ENCODE results near the gene CNOT10.

Gene CNOT10

DNA sequence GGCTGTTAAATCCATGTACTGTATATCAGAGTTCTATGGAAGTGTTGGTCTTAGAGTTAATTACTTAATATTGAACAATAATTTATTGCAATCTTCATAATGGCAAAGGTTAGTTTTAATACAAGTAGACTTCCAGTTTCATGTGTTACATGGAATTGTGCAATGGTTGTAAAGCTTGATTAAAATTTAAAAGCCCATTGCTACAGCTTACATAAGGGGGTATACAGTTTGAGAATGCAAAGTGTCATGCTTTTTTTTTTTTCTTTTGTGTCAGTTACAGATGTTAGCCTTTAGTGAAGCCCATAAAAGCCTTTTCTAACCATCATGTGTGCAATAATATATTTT, 22.0 kb downstream of the CNOT10 start:
- H3K4me3 ChIP-seq (replicated peaks in 1 of 2; ENCODE audit: low read depth in 2 of 2, low read length in 2 of 2), result no peak overlapping the region
- TF ChIP-seq, protein P1, sequence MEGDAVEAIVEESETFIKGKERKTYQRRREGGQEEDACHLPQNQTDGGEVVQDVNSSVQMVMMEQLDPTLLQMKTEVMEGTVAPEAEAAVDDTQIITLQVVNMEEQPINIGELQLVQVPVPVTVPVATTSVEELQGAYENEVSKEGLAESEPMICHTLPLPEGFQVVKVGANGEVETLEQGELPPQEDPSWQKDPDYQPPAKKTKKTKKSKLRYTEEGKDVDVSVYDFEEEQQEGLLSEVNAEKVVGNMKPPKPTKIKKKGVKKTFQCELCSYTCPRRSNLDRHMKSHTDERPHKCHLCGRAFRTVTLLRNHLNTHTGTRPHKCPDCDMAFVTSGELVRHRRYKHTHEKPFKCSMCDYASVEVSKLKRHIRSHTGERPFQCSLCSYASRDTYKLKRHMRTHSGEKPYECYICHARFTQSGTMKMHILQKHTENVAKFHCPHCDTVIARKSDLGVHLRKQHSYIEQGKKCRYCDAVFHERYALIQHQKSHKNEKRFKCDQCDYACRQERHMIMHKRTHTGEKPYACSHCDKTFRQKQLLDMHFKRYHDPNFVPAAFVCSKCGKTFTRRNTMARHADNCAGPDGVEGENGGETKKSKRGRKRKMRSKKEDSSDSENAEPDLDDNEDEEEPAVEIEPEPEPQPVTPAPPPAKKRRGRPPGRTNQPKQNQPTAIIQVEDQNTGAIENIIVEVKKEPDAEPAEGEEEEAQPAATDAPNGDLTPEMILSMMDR (IDR thresholded peaks at IDR 0.05; ENCODE audit: low read depth, low read length), result no peak

GRCh38 chr3:32708672-32709283, 23.8 kb downstream of the CNOT10 start:
- no peak for DNase-seq (ENCODE audit: low read depth in 2 of 2)
- TF ChIP-seq, protein P1 (IDR thresholded peaks at IDR 0.05; ENCODE audit: low read depth, low read length), result no peak
- H3K4me3 ChIP-seq (replicated peaks in 1 of 2; ENCODE audit: low read depth in 2 of 2, low read length in 2 of 2), result no peak overlapping the region

More for the DNA sequence above, 22.0 kb downstream of the CNOT10 start:
- DNase-seq (ENCODE audit: low read depth in 2 of 2), result no peak

DNA sequence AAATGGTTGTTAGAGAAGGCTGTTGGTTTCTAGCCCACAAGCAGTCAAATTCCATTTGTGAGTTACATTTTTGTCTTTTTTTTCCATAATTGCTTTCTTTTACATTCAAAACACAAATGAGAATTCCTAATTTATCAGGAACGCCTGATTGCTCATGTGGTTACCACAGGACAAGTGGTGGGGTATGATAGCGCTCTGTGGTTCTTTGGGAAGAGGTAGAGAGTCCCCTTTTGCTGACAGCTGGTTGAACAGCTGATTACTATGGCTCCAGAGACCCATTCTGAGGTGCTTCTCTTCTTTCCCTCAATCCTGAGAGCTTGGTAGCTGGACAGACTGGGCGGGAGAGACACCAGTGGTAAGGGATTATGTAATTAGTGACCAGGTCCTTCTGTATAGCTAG, 24.4 kb downstream of the CNOT10 start:
- no peak for DNase-seq (ENCODE audit: low read depth in 2 of 2)
- H3K4me3 ChIP-seq (replicated peaks in 1 of 2; ENCODE audit: low read depth in 2 of 2, low read length in 2 of 2), result no peak overlapping the region
- TF ChIP-seq, protein P1 (IDR thresholded peaks at IDR 0.05; ENCODE audit: low read depth, low read length), result no peak

DNA sequence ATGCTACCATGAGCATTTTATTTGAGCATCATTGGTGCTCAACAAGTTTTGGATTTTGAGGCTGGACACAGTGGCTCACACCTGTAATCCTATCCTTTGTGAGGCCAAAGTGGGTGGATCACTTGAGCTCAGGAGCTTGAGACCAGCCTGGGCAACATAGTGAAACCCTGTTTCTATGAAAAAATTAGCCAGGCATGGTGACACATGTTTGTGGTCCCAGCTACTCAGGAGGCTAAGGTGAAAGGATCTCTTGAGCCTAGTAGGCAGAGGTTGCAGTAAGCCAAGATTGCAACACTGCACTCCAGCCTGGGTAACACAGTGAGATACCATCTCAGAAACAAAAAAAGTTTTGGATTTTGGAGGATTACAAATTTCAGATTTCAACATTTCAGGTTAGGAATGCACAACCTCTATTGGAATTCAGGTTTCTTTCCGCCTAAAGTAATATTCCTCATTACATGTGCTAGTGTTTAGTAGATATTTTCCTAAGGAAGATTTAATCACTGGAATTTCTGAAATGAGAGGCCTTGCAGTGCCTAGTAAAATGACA, 27.6 kb downstream of the CNOT10 start:
- no peak overlapping the region for H3K4me3 ChIP-seq (replicated peaks in 1 of 2; ENCODE audit: low read depth in 2 of 2, low read length in 2 of 2)
- TF ChIP-seq, protein P1 (IDR thresholded peaks at IDR 0.05; ENCODE audit: low read depth, low read length), result no peak
- DNase-seq (ENCODE audit: low read depth in 2 of 2), result no peak

GRCh38 chr3:32713181-32713580, 28.2 kb downstream of the CNOT10 start:
- TF ChIP-seq, protein P1 (IDR thresholded peaks at IDR 0.05; ENCODE audit: low read depth, low read length), result no peak
- DNase-seq (ENCODE audit: low read depth in 2 of 2), result no peak

DNA sequence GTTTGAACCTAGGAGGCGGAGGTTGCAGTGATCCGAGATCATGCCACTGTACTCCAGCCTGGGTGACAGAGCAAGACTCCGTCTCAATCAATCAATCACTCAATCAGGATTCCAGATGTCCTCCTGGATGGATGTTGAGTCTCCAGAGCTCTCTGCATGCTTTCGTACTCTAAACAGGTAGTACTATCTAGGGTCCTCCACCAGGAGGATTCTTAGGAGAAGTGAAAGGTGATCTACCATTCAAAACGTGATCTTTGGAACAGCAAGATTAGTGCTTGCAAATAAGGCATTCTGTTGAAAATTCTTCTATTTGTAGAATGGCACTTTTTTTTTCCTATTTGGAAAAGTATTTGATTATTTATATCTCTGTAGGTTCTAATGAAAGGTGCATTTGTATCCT, 34.3 kb downstream of the CNOT10 start:
- TF ChIP-seq, protein P1 (IDR thresholded peaks at IDR 0.05; ENCODE audit: low read depth, low read length), result no peak
- DNase-seq (ENCODE audit: low read depth in 2 of 2), result no peak
- H3K4me3 ChIP-seq (replicated peaks in 1 of 2; ENCODE audit: low read depth in 2 of 2, low read length in 2 of 2), result no peak overlapping the region

More at GRCh38 chr3:32713181-32713580, 28.2 kb downstream of the CNOT10 start:
- H3K4me3 ChIP-seq (replicated peaks in 1 of 2; ENCODE audit: low read depth in 2 of 2, low read length in 2 of 2), result no peak overlapping the region

GRCh38 chr3:32719931-32720330, 34.9 kb downstream of the CNOT10 start:
- no peak for DNase-seq (ENCODE audit: low read depth in 2 of 2)
- TF ChIP-seq, protein P1 (IDR thresholded peaks at IDR 0.05; ENCODE audit: low read depth, low read length), result no peak

More at GRCh38 chr3:32719931-32720330, 34.9 kb downstream of the CNOT10 start:
- no peak overlapping the region for H3K4me3 ChIP-seq (replicated peaks in 1 of 2; ENCODE audit: low read depth in 2 of 2, low read length in 2 of 2)
